Measurements from ENCODE around the gene VSTM1. TPM values are rescaled to one million over a fixed set of nuclear protein-coding genes. Genes with fewer than 3 reads are reported as not detected.

VSTM1 gene
- total RNA-seq, 1 experiment from 2014 or later: not detected

- Histone ChIP-seq H3K27me3 (no peaks in the 10 kb centered on the region), H3K4me3 (no peak overlapping the region), H3K36me3 (no peaks in the 10 kb centered on the region), H3K9me3 (no peaks in the 10 kb centered on the region)
- DNase-seq: peak; percentile 49
Measured at GRCh38 chr19:54029930-54030490, 33.7 kb downstream of the VSTM1 start.

GRCh38 chr19:54029301-54029700 lies 34.4 kb downstream of the VSTM1 start:
- H3K36me3 ChIP-seq: no peaks in the 10 kb centered on the region
- H3K27me3 ChIP-seq: no peaks in the 10 kb centered on the region
- DNase-seq: no peak
- no peak overlapping the region for H3K4me3 ChIP-seq
- H3K9me3 ChIP-seq: no peaks in the 10 kb centered on the region

GRCh38 chr19:54026656-54027055 lies 37.0 kb downstream of the VSTM1 start:
- no peaks in the 10 kb centered on the region for H3K27me3 ChIP-seq
- H3K9me3 ChIP-seq: no peaks in the 10 kb centered on the region
- DNase-seq: no peak
- no peaks in the 10 kb centered on the region for H3K36me3 ChIP-seq
- no peak overlapping the region for H3K4me3 ChIP-seq

GRCh38 chr19:54024660-54025059 lies 39.0 kb downstream of the VSTM1 start:
- Histone ChIP-seq H3K9me3 (no peaks in the 10 kb centered on the region), H3K4me3 (no peak overlapping the region), H3K27me3 (no peaks in the 10 kb centered on the region), H3K36me3 (no peaks in the 10 kb centered on the region)
- no peak for DNase-seq

GRCh38 chr19:54023191-54023590 lies 40.5 kb downstream of the VSTM1 start:
- no peaks in the 10 kb centered on the region for H3K9me3 ChIP-seq
- H3K36me3 ChIP-seq: no peaks in the 10 kb centered on the region
- no peak overlapping the region for H3K4me3 ChIP-seq
- no peak for DNase-seq
- no peaks in the 10 kb centered on the region for H3K27me3 ChIP-seq

GRCh38 chr19:54021932-54022331 lies 41.8 kb downstream of the VSTM1 start:
- H3K9me3 ChIP-seq: no peaks in the 10 kb centered on the region
- DNase-seq: no peak
- no peak overlapping the region for H3K4me3 ChIP-seq
- H3K27me3 ChIP-seq: no peaks in the 10 kb centered on the region
- no peaks in the 10 kb centered on the region for H3K36me3 ChIP-seq

GRCh38 chr19:54021363-54021762 lies 42.3 kb downstream of the VSTM1 start:
- Histone ChIP-seq H3K4me3 (no peak overlapping the region), H3K9me3 (no peaks in the 10 kb centered on the region), H3K27me3 (no peaks in the 10 kb centered on the region), H3K36me3 (no peaks in the 10 kb centered on the region)
- no peak for DNase-seq

GRCh38 chr19:54017261-54017660 lies 46.4 kb downstream of the VSTM1 start:
- DNase-seq: peak; percentile 40
- Histone ChIP-seq H3K4me3 (no peak overlapping the region), H3K9me3 (no peaks in the 10 kb centered on the region), H3K36me3 (no peaks in the 10 kb centered on the region), H3K27me3 (no peaks in the 10 kb centered on the region)

- Histone ChIP-seq H3K36me3 (no peaks in the 10 kb centered on the region), H3K9me3 (no peaks in the 10 kb centered on the region)
- DNase-seq: no peak
Measured at GRCh38 chr19:54014920-54015560, 48.7 kb downstream of the VSTM1 start.

GRCh38 chr19:54013866-54014265 lies 49.8 kb downstream of the VSTM1 start:
- no peak overlapping the region for H3K4me3 ChIP-seq
- no peaks in the 10 kb centered on the region for H3K9me3 ChIP-seq
- no peak for DNase-seq
- H3K36me3 ChIP-seq: no peaks in the 10 kb centered on the region
- H3K27me3 ChIP-seq: no peaks in the 10 kb centered on the region

More at GRCh38 chr19:54014920-54015560, 48.7 kb downstream of the VSTM1 start:
- Histone ChIP-seq H3K4me3 (no peak overlapping the region), H3K27me3 (no peaks in the 10 kb centered on the region)

GRCh38 chr19:54011507-54012211 lies 52.0 kb downstream of the VSTM1 start:
- no peaks in the 10 kb centered on the region for H3K27me3 ChIP-seq
- no peaks in the 10 kb centered on the region for H3K9me3 ChIP-seq
- DNase-seq: no peak
- H3K4me3 ChIP-seq: no peak overlapping the region
- H3K36me3 ChIP-seq: no peaks in the 10 kb centered on the region

- Histone ChIP-seq H3K36me3 (no peaks in the 10 kb centered on the region), H3K4me3 (no peak overlapping the region), H3K27me3 (no peaks in the 10 kb centered on the region), H3K9me3 (no peaks in the 10 kb centered on the region)
- no peak for DNase-seq
Measured at GRCh38 chr19:54010474-54010873, 53.2 kb downstream of the VSTM1 start.

GRCh38 chr19:54009440-54009839 lies 54.3 kb downstream of the VSTM1 start:
- Histone ChIP-seq H3K27me3 (no peaks in the 10 kb centered on the region), H3K4me3 (no peak overlapping the region), H3K9me3 (no peaks in the 10 kb centered on the region), H3K36me3 (no peaks in the 10 kb centered on the region)
- DNase-seq: no peak

- Histone ChIP-seq H3K9me3 (no peaks in the 10 kb centered on the region; the same call in 1 of the 2 replicates), H3K4me3 (no peak overlapping the region), H3K36me3 (no peaks in the 10 kb centered on the region), H3K27me3 (peaks cover 12% of the 10 kb centered on the region)
- no peak for DNase-seq
Measured at GRCh38 chr19:54002495-54003315, 61.0 kb downstream of the VSTM1 start.

- no peaks in the 10 kb centered on the region for H3K36me3 ChIP-seq
- no peak for DNase-seq
- no peaks in the 10 kb centered on the region; the same call in 1 of the 2 replicates for H3K9me3 ChIP-seq
- peaks cover 16% of the 10 kb centered on the region for H3K27me3 ChIP-seq
- H3K4me3 ChIP-seq: no peak overlapping the region
Measured at GRCh38 chr19:54001496-54001895, 62.2 kb downstream of the VSTM1 start.

- H3K27me3 ChIP-seq: peaks cover 16% of the 10 kb centered on the region
- H3K36me3 ChIP-seq: no peaks in the 10 kb centered on the region
- no peaks in the 10 kb centered on the region; the same call in 1 of the 2 replicates for H3K9me3 ChIP-seq
- no peak for DNase-seq
- no peak overlapping the region for H3K4me3 ChIP-seq
Measured at GRCh38 chr19:53999694-54000093, 64.0 kb downstream of the VSTM1 start.

GRCh38 chr19:53998223-53998622 lies 65.5 kb downstream of the VSTM1 start:
- no peak for DNase-seq
- no peaks in the 10 kb centered on the region; the same call in 1 of the 2 replicates for H3K9me3 ChIP-seq
- H3K4me3 ChIP-seq: no peak overlapping the region
- H3K27me3 ChIP-seq: peaks cover 16% of the 10 kb centered on the region
- H3K36me3 ChIP-seq: no peaks in the 10 kb centered on the region
